ENCODE measurements around the gene SLC7A14. TPM values are rescaled to one million over a fixed set of nuclear protein-coding genes. Genes with fewer than 3 reads are reported as not detected.

SLC7A14 gene
- total RNA-seq, 2 experiments from 2014 or later = not detected

- no peaks in the 10 kb centered on the region for H3K9me3 Mint-ChIP-seq
- no peak overlapping the region for H3K4me3 Mint-ChIP-seq
- H3K36me3 Mint-ChIP-seq (ENCODE audit: low read depth) = no peaks in the 10 kb centered on the region
- Histone ChIP-seq H3K9me3 (ENCODE audit: control insufficient read depth in 1 of 2, insufficient read depth in 1 of 2, low read length in 2 of 2) (no peaks in the 10 kb centered on the region), H3K27ac (ENCODE audit: low read depth in 1 of 2, low read length in 2 of 2) (no peak overlapping the region), H3K4me1 (ENCODE audit: insufficient read depth, low read length) (no peaks in the 10 kb centered on the region), H3K36me3 (ENCODE audit: insufficient read depth, low read length) (no peaks in the 10 kb centered on the region), H3K4me3 (ENCODE audit: low read length) (no peak overlapping the region), H3K27me3 (ENCODE audit: control insufficient read depth in 1 of 2, insufficient read depth in 2 of 2, low read length in 2 of 2) (no peaks in the 10 kb centered on the region)
- peaks cover 6% of the 10 kb centered on the region for H3K27me3 Mint-ChIP-seq
- intact Hi-C loops (cut with DNase I, micrococcal nuclease) = no loop called here
- no peak for TF ChIP-seq CTCF (IDR thresholded peaks at IDR 0.05)
- DNase-seq = no peak
- ATAC-seq (ENCODE audit: poor library complexity) = no peak
- H3K4me1 Mint-ChIP-seq (ENCODE audit: low read depth) = peaks cover 19% of the 10 kb centered on the region
- ChIA-PET POLR2A (no interaction called here), CTCF (interaction anchor here (1.1 kb wide), 1 partner anchor 69 kb away, joined by 3 read pairs; no protein-coding TSS in a partner anchor)
- H3K27ac Mint-ChIP-seq = no peak overlapping the region
These were observed 157.8 kb downstream of the SLC7A14 start for GRCh38 chr3:170428095-170428494.

GRCh38 chr3:170426240-170426797, 159.6 kb downstream of the SLC7A14 start:
- CTCF ChIA-PET = no interaction called here
- Mint-ChIP-seq H3K27me3 (peaks cover 11% of the 10 kb centered on the region), H3K36me3 (ENCODE audit: low read depth) (no peaks in the 10 kb centered on the region), H3K4me1 (ENCODE audit: low read depth) (peaks cover 19% of the 10 kb centered on the region), H3K27ac (no peak overlapping the region), H3K4me3 (no peak overlapping the region), H3K9me3 (no peaks in the 10 kb centered on the region)
- Histone ChIP-seq H3K4me1 (ENCODE audit: insufficient read depth, low read length) (no peaks in the 10 kb centered on the region), H3K4me3 (ENCODE audit: low read length) (no peak overlapping the region), H3K27ac (ENCODE audit: low read depth in 1 of 2, low read length in 2 of 2) (no peak overlapping the region), H3K36me3 (ENCODE audit: insufficient read depth, low read length) (no peaks in the 10 kb centered on the region), H3K27me3 (ENCODE audit: control insufficient read depth in 1 of 2, insufficient read depth in 2 of 2, low read length in 2 of 2) (no peaks in the 10 kb centered on the region), H3K9me3 (ENCODE audit: control insufficient read depth in 1 of 2, insufficient read depth in 1 of 2, low read length in 2 of 2) (no peaks in the 10 kb centered on the region)
- intact Hi-C loops (cut with DNase I, micrococcal nuclease) = no loop called here
- POLR2A ChIA-PET = no interaction called here
- no peak for DNase-seq
- TF ChIP-seq CTCF (IDR thresholded peaks at IDR 0.05) = no peak
- ATAC-seq (ENCODE audit: poor library complexity) = no peak

- ATAC-seq (ENCODE audit: poor library complexity) = no peak
- intact Hi-C loops (cut with DNase I, micrococcal nuclease) = no loop called here
- CTCF ChIA-PET = no interaction called here
- H3K27ac Mint-ChIP-seq = no peak overlapping the region
- POLR2A ChIA-PET = no interaction called here
- peaks cover 20% of the 10 kb centered on the region for H3K4me1 Mint-ChIP-seq (ENCODE audit: low read depth)
- Histone ChIP-seq H3K27ac (ENCODE audit: low read depth in 1 of 2, low read length in 2 of 2) (no peak overlapping the region), H3K27me3 (ENCODE audit: control insufficient read depth in 1 of 2, insufficient read depth in 2 of 2, low read length in 2 of 2) (peaks cover 0 to 1% of the 10 kb centered on the region in 2 experiments), H3K9me3 (ENCODE audit: control insufficient read depth in 1 of 2, insufficient read depth in 1 of 2, low read length in 2 of 2) (no peaks in the 10 kb centered on the region), H3K36me3 (ENCODE audit: insufficient read depth, low read length) (no peaks in the 10 kb centered on the region), H3K4me3 (ENCODE audit: low read length) (no peak overlapping the region), H3K4me1 (ENCODE audit: insufficient read depth, low read length) (no peaks in the 10 kb centered on the region)
- no peaks in the 10 kb centered on the region for H3K36me3 Mint-ChIP-seq (ENCODE audit: low read depth)
- H3K9me3 Mint-ChIP-seq = no peaks in the 10 kb centered on the region
- no peak for TF ChIP-seq CTCF (IDR thresholded peaks at IDR 0.05)
- H3K27me3 Mint-ChIP-seq = peaks cover 18% of the 10 kb centered on the region
- no peak overlapping the region for H3K4me3 Mint-ChIP-seq
- no peak for DNase-seq
These were observed 160.2 kb downstream of the SLC7A14 start for GRCh38 chr3:170425491-170426239.

All from CD4-positive, alpha-beta T cell (primary cell).